Fibroblast of lung (primary cell): Measurements from ENCODE around the gene METTL5. TPM values are rescaled to one million over a fixed set of nuclear protein-coding genes. Genes with fewer than 3 reads are reported as not detected.

Experiments used
- DNase-seq, 2 donors: peaks; one replicate each; pipeline versions ENCODE4 v3.0.0 to v3.0.0-alpha.2; 2010; ENCODE audit warnings: low read depth in 2 of 2
- H2AFZ ChIP-seq: 2 replicates; pipeline ENCODE4 v1.5.1; 2012; ENCODE audit warnings: low read length, control low read depth, inconsistent platforms
- H3K27ac ChIP-seq: 2 replicates; pipeline ENCODE4 v1.5.1; 2011; ENCODE audit warnings: low read length, control low read depth; ENCODE audit not compliant: insufficient read depth
- H3K27me3 ChIP-seq: 2 replicates; pipeline ENCODE4 v1.5.1; 2011; ENCODE audit warnings: mild to moderate bottlenecking, low read length; ENCODE audit not compliant: control insufficient read depth, insufficient read depth
- H3K36me3 ChIP-seq: 2 replicates; pipeline ENCODE4 v1.5.1; 2011; ENCODE audit warnings: low read length; ENCODE audit not compliant: control insufficient read depth, insufficient read depth
- H3K4me1 ChIP-seq: 2 replicates; pipeline ENCODE4 v1.5.1; 2011; ENCODE audit warnings: low read length; ENCODE audit not compliant: control insufficient read depth, insufficient read depth; ENCODE audit errors: extremely low read depth
- H3K4me2 ChIP-seq: 2 replicates; pipeline ENCODE4 v1.5.1; 2011; ENCODE audit warnings: low read length, control low read depth; ENCODE audit not compliant: insufficient read depth; ENCODE audit errors: extremely low read depth
- H3K4me3 ChIP-seq, 4 experiments: fragments of 200-600 bp in 1 of 4; sonication (generic) in 1 of 4; replicated peaks in 1 of 4; 2 replicates each; pipeline ENCODE4 v1.5.1; 2011 to 2016; ENCODE audit warnings: low read length in 4 of 4, low read depth in 3 of 4, mild to moderate bottlenecking in 3 of 4, control low read depth in 2 of 4, inconsistent platforms in 1 of 4, mixed read lengths in 1 of 4; ENCODE audit not compliant: insufficient read depth in 1 of 4; ENCODE audit errors: control extremely low read depth in 1 of 4
- H3K79me2 ChIP-seq: 2 replicates; pipeline ENCODE4 v1.5.1; 2012; ENCODE audit warnings: mild to moderate bottlenecking, low read length, inconsistent platforms; ENCODE audit not compliant: control insufficient read depth, insufficient read depth
- H3K9ac ChIP-seq: 2 replicates; pipeline ENCODE4 v1.5.1; 2011; ENCODE audit warnings: mild to moderate bottlenecking, low read length, control low read depth; ENCODE audit not compliant: insufficient read depth
- H3K9me3 ChIP-seq: 2 replicates; pipeline ENCODE4 v1.5.1; 2012; ENCODE audit warnings: low read depth, low read length; ENCODE audit not compliant: control insufficient read depth, insufficient read depth
- H4K20me1 ChIP-seq: 2 replicates; pipeline ENCODE4 v1.5.1; 2011; ENCODE audit warnings: low read length; ENCODE audit not compliant: control insufficient read depth, insufficient read depth; ENCODE audit errors: extremely low read depth
- EZH2 ChIP-seq: IDR thresholded peaks from 2 replicates; pipeline ENCODE4 v1.5.1; 2012; ENCODE audit warnings: low read length, control low read depth, mild to moderate bottlenecking; ENCODE audit errors: missing control alignments
- polyA plus RNA-seq, 2 donors: library from polyadenylated mRNA; depleted of rRNA in 1 of 2; stranded (reverse) in 1 of 2; unstranded in 1 of 2; fragments of >200 nt; gene quantifications; 2 replicates each; pipeline ENCODE4 v1.2.1, GENCODE V29; 2011 to 2012; ENCODE audit warnings: missing spikeins in 1 of 2
- total RNA-seq: library from RNA; depleted of rRNA; stranded (reverse); fragments of >200 nt; gene quantifications from 2 replicates; pipeline ENCODE4 v1.2.1, GENCODE V29; 2014
- TF ChIP-seq, protein P1 (sequence below), 2 donors: IDR thresholded peaks in 1 of 2; conservative IDR thresholded peaks in 1 of 2; 1 replicate in 1 of 2; 2 replicates in 1 of 2; pipeline ENCODE4 v1.5.1; 2011 to 2012; ENCODE audit warnings: low read length in 2 of 2, control low read depth in 1 of 2, inconsistent platforms in 1 of 2, low read depth in 1 of 2, mild to moderate bottlenecking in 1 of 2

METTL5 gene
- total and polyA plus RNA-seq, 2 donors (not counting 1 experiment from before 2014, with no cell fraction given) = 50.9 to 52.9 TPM

DNA sequence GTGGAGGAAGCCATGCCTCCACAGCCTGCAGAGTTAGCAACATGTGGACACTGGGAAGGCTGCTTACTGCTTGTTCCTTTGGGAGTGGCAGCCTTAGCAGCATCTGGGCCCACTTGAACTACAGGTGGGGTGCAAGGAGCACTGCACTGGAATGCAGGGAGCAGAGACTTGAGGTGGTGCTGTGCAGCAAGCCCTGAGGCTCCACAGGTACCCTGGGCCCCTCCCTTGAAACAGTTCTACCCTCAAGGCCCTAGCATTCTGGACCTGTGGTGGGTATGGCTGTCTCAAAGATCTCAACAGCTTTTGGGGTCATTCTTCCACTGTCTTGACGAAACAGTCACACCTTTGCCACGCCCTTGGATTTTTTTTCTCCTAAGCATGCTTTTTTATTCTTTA is 16.0 kb upstream of the METTL5 start:
- no peaks in the 10 kb centered on the region for H3K36me3 ChIP-seq
- DNase-seq = no peak
- no peaks in the 10 kb centered on the region for H3K9me3 ChIP-seq
- H3K27ac ChIP-seq = no peak overlapping the region
- peaks cover 19% of the 10 kb centered on the region for H3K79me2 ChIP-seq
- no peak overlapping the region for H2AFZ ChIP-seq
- no peak overlapping the region for H3K4me2 ChIP-seq
- no peaks in the 10 kb centered on the region for H3K27me3 ChIP-seq
- H3K4me1 ChIP-seq = no peaks in the 10 kb centered on the region
- no peak for TF ChIP-seq EZH2
- TF ChIP-seq, protein P1, sequence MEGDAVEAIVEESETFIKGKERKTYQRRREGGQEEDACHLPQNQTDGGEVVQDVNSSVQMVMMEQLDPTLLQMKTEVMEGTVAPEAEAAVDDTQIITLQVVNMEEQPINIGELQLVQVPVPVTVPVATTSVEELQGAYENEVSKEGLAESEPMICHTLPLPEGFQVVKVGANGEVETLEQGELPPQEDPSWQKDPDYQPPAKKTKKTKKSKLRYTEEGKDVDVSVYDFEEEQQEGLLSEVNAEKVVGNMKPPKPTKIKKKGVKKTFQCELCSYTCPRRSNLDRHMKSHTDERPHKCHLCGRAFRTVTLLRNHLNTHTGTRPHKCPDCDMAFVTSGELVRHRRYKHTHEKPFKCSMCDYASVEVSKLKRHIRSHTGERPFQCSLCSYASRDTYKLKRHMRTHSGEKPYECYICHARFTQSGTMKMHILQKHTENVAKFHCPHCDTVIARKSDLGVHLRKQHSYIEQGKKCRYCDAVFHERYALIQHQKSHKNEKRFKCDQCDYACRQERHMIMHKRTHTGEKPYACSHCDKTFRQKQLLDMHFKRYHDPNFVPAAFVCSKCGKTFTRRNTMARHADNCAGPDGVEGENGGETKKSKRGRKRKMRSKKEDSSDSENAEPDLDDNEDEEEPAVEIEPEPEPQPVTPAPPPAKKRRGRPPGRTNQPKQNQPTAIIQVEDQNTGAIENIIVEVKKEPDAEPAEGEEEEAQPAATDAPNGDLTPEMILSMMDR (conservative IDR thresholded peaks at IDR 0.05 in 1 of 2, IDR thresholded peaks at IDR 0.05 in 1 of 2; ENCODE audit: low read depth in 1 of 2, low read length in 2 of 2) = no peak
- H3K4me3 ChIP-seq = no peak overlapping the region
- peaks cover 2% of the 10 kb centered on the region for H4K20me1 ChIP-seq
- H3K9ac ChIP-seq = no peak overlapping the region

GRCh38 chr2:169839954-169840746 is 15.4 kb upstream of the METTL5 start:
- no peaks in the 10 kb centered on the region for H3K9me3 ChIP-seq
- H2AFZ ChIP-seq = no peak overlapping the region
- H3K9ac ChIP-seq = no peak overlapping the region
- TF ChIP-seq EZH2 = no peak
- TF ChIP-seq, protein P1 (conservative IDR thresholded peaks at IDR 0.05 in 1 of 2, IDR thresholded peaks at IDR 0.05 in 1 of 2; ENCODE audit: low read depth in 1 of 2, low read length in 2 of 2) = no peak
- H3K36me3 ChIP-seq = no peaks in the 10 kb centered on the region
- no peaks in the 10 kb centered on the region for H3K27me3 ChIP-seq
- H3K4me3 ChIP-seq = no peak overlapping the region
- peaks cover 2% of the 10 kb centered on the region for H4K20me1 ChIP-seq
- H3K4me1 ChIP-seq = no peaks in the 10 kb centered on the region
- no peak overlapping the region for H3K27ac ChIP-seq
- H3K79me2 ChIP-seq = peaks cover 20% of the 10 kb centered on the region
- no peak for DNase-seq
- no peak overlapping the region for H3K4me2 ChIP-seq

DNA sequence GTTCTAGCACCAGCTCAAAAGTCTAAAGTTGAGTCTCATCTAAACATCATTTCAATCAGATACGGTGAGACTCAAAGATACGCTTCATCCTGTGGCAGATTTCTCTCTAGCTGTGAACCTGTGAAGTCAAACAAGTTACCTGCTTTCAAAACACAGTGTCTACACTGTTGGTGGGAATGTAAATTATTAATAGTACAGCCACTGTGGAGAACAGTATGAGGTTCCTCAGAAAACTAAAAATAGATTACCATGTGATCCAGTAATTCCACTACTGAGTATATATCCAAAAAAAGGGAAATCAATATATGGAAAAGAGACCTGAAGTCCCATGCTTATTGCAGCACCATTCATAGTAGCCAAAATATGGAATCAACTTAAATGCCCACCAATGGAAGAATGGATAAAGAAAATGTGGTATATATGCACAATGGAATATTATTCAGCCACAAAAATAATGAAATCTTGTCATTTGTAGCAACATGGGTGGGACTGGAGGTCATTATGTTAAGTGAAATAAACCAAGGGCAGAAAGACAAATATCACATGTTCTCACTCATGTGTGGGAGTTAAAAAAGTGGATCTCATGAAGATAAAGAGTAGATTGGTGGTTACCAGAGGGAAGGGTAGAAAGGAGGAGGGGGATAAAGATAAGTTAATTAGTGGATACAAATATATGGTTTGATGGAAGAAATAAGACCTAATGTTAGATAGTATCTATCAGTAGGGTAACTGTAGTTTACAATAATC is 14.2 kb upstream of the METTL5 start:
- no peak for TF ChIP-seq EZH2
- Histone ChIP-seq H2AFZ (no peak overlapping the region), H3K9me3 (no peaks in the 10 kb centered on the region), H3K4me2 (no peak overlapping the region), H3K4me3 (no peak overlapping the region), H3K9ac (no peak overlapping the region), H3K79me2 (peaks cover 28% of the 10 kb centered on the region), H3K36me3 (no peaks in the 10 kb centered on the region), H3K4me1 (no peaks in the 10 kb centered on the region), H3K27me3 (no peaks in the 10 kb centered on the region), H3K27ac (no peak overlapping the region), H4K20me1 (peaks cover 2% of the 10 kb centered on the region)
- no peak for DNase-seq
